Measurements from ENCODE around the gene CD4. TPM values are rescaled to one million over a fixed set of nuclear protein-coding genes. Genes with fewer than 3 reads are reported as not detected.

The CD4 gene
- total and polyA plus RNA-seq, 4 donors: 15.9 to 44.8 (median 32.0) TPM

DNA sequence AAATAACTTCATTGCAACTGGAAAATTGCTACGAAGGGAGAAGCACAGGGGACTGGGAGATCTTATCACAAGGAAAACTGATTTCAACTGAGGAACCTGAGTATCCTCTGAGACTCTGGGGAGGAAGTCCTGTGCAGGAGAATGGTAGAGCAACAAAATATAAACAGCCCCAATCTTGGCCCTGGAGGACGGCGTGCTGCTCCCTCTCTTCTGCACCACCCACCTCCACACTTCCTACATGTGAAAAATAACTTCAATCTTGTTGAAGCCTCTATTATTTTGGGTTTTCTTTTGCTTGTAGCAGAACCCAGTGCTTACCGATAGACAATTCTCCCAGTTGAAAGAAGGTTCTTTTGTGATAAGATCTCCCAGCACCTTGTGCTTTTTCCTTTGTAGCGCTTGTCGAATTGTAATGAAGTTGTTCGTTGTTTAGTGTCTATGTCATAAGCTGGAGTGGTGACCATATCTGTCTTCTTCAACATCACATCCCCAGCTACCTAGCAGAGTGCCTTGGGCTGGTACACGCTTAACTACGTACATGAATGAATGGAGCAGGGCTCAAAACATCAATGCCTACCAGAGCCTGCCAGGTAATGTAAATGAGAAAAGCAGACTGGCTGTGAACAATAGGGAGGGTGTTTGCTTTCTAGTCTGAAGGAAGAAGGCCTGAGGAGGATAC, 2.8 kb upstream of the CD4 start:
- WGBS: 82% methylated on average over 9 of the region's 9 CpGs
- Histone ChIP-seq H3K27me3 (ENCODE audit: control insufficient read depth in 4 of 4, insufficient read depth in 4 of 4, low read length in 3 of 4) (no peaks in the 10 kb centered on the region), H3K9ac (ENCODE audit: low read depth in 1 of 2, low read length in 2 of 2) (no peak overlapping the region), H3K9me3 (ENCODE audit: control insufficient read depth in 4 of 4, low read length in 3 of 4) (no peaks in the 10 kb centered on the region), H3K27ac (ENCODE audit: low read depth in 1 of 2, low read length in 2 of 2) (no peak overlapping the region), H3K36me3 (ENCODE audit: control insufficient read depth in 4 of 4, insufficient read depth in 3 of 4, low read depth in 1 of 4, low read length in 3 of 4) (no peaks in the 10 kb centered on the region), H3K4me3 (ENCODE audit: low read depth in 1 of 3, low read length in 3 of 3) (no peak overlapping the region), H3K4me1 (ENCODE audit: control insufficient read depth in 4 of 4, insufficient read depth in 4 of 4, low read length in 3 of 4) (peaks cover 0 to 3% (median 0%) of the 10 kb centered on the region in 4 donors)
- TF ChIP-seq YY1 (IDR thresholded peaks at IDR 0.05): no peak
- TF ChIP-seq, protein P1, sequence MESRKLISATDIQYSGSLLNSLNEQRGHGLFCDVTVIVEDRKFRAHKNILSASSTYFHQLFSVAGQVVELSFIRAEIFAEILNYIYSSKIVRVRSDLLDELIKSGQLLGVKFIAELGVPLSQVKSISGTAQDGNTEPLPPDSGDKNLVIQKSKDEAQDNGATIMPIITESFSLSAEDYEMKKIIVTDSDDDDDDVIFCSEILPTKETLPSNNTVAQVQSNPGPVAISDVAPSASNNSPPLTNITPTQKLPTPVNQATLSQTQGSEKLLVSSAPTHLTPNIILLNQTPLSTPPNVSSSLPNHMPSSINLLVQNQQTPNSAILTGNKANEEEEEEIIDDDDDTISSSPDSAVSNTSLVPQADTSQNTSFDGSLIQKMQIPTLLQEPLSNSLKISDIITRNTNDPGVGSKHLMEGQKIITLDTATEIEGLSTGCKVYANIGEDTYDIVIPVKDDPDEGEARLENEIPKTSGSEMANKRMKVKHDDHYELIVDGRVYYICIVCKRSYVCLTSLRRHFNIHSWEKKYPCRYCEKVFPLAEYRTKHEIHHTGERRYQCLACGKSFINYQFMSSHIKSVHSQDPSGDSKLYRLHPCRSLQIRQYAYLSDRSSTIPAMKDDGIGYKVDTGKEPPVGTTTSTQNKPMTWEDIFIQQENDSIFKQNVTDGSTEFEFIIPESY (IDR thresholded peaks at IDR 0.05): no peak
- TF ChIP-seq EGR1 (IDR thresholded peaks at IDR 0.05; ENCODE audit: low read depth in 2 of 2): no peak
- TF ChIP-seq RXRA (IDR thresholded peaks at IDR 0.05): no peak
- TF ChIP-seq SP1 (IDR thresholded peaks at IDR 0.05): no peak
- no peak for TF ChIP-seq FOXA2 (IDR thresholded peaks at IDR 0.05)
- TF ChIP-seq, protein P2, sequence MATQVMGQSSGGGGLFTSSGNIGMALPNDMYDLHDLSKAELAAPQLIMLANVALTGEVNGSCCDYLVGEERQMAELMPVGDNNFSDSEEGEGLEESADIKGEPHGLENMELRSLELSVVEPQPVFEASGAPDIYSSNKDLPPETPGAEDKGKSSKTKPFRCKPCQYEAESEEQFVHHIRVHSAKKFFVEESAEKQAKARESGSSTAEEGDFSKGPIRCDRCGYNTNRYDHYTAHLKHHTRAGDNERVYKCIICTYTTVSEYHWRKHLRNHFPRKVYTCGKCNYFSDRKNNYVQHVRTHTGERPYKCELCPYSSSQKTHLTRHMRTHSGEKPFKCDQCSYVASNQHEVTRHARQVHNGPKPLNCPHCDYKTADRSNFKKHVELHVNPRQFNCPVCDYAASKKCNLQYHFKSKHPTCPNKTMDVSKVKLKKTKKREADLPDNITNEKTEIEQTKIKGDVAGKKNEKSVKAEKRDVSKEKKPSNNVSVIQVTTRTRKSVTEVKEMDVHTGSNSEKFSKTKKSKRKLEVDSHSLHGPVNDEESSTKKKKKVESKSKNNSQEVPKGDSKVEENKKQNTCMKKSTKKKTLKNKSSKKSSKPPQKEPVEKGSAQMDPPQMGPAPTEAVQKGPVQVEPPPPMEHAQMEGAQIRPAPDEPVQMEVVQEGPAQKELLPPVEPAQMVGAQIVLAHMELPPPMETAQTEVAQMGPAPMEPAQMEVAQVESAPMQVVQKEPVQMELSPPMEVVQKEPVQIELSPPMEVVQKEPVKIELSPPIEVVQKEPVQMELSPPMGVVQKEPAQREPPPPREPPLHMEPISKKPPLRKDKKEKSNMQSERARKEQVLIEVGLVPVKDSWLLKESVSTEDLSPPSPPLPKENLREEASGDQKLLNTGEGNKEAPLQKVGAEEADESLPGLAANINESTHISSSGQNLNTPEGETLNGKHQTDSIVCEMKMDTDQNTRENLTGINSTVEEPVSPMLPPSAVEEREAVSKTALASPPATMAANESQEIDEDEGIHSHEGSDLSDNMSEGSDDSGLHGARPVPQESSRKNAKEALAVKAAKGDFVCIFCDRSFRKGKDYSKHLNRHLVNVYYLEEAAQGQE (IDR thresholded peaks at IDR 0.05): no peak
- no peak for TF ChIP-seq HNF4A (conservative IDR thresholded peaks at IDR 0.05)
- no peak for TF ChIP-seq FOXA1 (IDR thresholded peaks at IDR 0.05)
- DNase-seq (ENCODE audit: low spot score): no peak

DNA sequence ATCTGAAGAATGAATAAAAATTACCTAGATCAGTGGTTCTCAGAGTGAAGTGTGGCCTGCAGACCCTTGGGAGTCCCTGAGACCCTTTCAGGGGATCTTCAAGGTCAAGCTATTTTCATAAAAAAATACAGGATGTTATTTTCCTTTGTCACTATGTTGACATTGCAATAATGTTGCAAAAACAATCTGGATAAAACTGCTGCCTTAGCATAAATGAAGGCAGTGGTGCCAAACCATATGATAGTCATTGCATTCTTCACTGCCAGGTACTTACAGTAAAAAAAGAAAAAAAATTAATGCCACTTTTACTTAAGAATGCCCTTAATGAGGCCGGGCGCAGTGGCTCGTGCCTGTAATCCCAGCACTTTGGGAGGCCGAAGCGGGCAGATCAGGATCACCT, 2.0 kb upstream of the CD4 start:
- no peak overlapping the region for H3K27ac ChIP-seq (ENCODE audit: low read depth in 1 of 2, low read length in 2 of 2)
- no peak for DNase-seq (ENCODE audit: low spot score)
- TF ChIP-seq FOXA1 (IDR thresholded peaks at IDR 0.05): no peak
- TF ChIP-seq, protein P3, sequence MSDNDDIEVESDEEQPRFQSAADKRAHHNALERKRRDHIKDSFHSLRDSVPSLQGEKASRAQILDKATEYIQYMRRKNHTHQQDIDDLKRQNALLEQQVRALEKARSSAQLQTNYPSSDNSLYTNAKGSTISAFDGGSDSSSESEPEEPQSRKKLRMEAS (IDR thresholded peaks at IDR 0.05): no peak
- no peak for TF ChIP-seq TAF1 (conservative IDR thresholded peaks at IDR 0.05)
- TF ChIP-seq JUND (IDR thresholded peaks at IDR 0.05): no peak
- TF ChIP-seq GABPA (IDR thresholded peaks at IDR 0.05 in 1 of 2, conservative IDR thresholded peaks at IDR 0.05 in 1 of 2): no peak
- TF ChIP-seq, protein P4, sequence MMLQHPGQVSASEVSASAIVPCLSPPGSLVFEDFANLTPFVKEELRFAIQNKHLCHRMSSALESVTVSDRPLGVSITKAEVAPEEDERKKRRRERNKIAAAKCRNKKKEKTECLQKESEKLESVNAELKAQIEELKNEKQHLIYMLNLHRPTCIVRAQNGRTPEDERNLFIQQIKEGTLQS (IDR thresholded peaks at IDR 0.05): no peak
- TF ChIP-seq NR2F2 (IDR thresholded peaks at IDR 0.05): no peak
- no peak for TF ChIP-seq YY1 (IDR thresholded peaks at IDR 0.05)
- no peak for TF ChIP-seq RXRA (IDR thresholded peaks at IDR 0.05)
- no peaks in the 10 kb centered on the region for H3K36me3 ChIP-seq (ENCODE audit: control insufficient read depth in 4 of 4, insufficient read depth in 3 of 4, low read depth in 1 of 4, low read length in 3 of 4)
- no peaks in the 10 kb centered on the region for H3K9me3 ChIP-seq (ENCODE audit: control insufficient read depth in 4 of 4, low read length in 3 of 4)
- no peak overlapping the region for H3K4me3 ChIP-seq (ENCODE audit: low read depth in 1 of 3, low read length in 3 of 3)
- 96% methylated on average over 5 of the region's 5 CpGs for WGBS
- H3K9ac ChIP-seq (ENCODE audit: low read depth in 1 of 2, low read length in 2 of 2): no peak overlapping the region
- peaks cover 0 to 3% (median 0%) of the 10 kb centered on the region in 4 donors for H3K4me1 ChIP-seq (ENCODE audit: control insufficient read depth in 4 of 4, insufficient read depth in 4 of 4, low read length in 3 of 4)
- H3K27me3 ChIP-seq (ENCODE audit: control insufficient read depth in 4 of 4, insufficient read depth in 4 of 4, low read length in 3 of 4): no peaks in the 10 kb centered on the region

All from liver (tissue), 9 donors.